K562 (cell line): ENCODE results near the gene SPATA32. TPM values are rescaled to one million over a fixed set of nuclear protein-coding genes. Genes with fewer than 3 reads are reported as not detected.

ENCODE experiments used
- BRD9 ChIP-seq: fragments of 450-650 bp; IDR thresholded peaks from 2 replicates; pipeline ENCODE4 v1.6.1; 2018; ENCODE audit warnings: low read depth; ENCODE audit not compliant: partially characterized antibody
- BRF1 ChIP-seq: IDR thresholded peaks from 3 replicates; pipeline ENCODE4 v1.6.1; 2011; ENCODE audit warnings: borderline replicate concordance, mild to moderate bottlenecking; ENCODE audit not compliant: insufficient read length; ENCODE audit errors: extremely low read depth
- CEBPZ ChIP-seq: fragments of 150-350 bp; IDR thresholded peaks from 2 replicates; pipeline ENCODE4 v1.6.1; 2014; ENCODE audit warnings: low read depth, mild to moderate bottlenecking, low read length, borderline replicate concordance
- ELK3 ChIP-seq: fragments of 450-650 bp; formaldehyde crosslinking; IDR thresholded peaks from 2 replicates; pipeline ENCODE4 v1.4.0; 2020; ENCODE audit warnings: mild to moderate bottlenecking
- ETV6 ChIP-seq, 3 experiments: fragments of 150-350 bp in 1 of 3; sonication (generic) in 1 of 3; formaldehyde crosslinking in 1 of 3; IDR thresholded peaks; 2 replicates each; pipeline versions ENCODE4 v1.6.1 to v1.8.0; 2014 to 2022; ENCODE audit warnings: borderline replicate concordance in 2 of 3, low read depth in 2 of 3, antibody characterized with exemption in 1 of 3, low read length in 1 of 3, mild to moderate bottlenecking in 1 of 3, missing genetic modification reagents in 1 of 3
- IFI16 ChIP-seq: fragments of 250-450 bp; sonication (Bioruptor Pico); IDR thresholded peaks from 2 replicates; pipeline ENCODE4 v2.1.2; 2022; ENCODE audit warnings: mild to moderate bottlenecking, inconsistent platforms
- IRF1 ChIP-seq: sonication (generic); formaldehyde crosslinking; IDR thresholded peaks from 2 replicates; pipeline ENCODE4 v1.8.0; 2022; ENCODE audit warnings: missing genetic modification reagents, mild to moderate bottlenecking, borderline replicate concordance
- NELFE ChIP-seq: IDR thresholded peaks from 2 replicates; pipeline ENCODE4 v1.6.1; 2011; ENCODE audit warnings: mild to moderate bottlenecking; ENCODE audit not compliant: insufficient read depth, insufficient read length
- OTX1 ChIP-seq: fragments of 450-650 bp; formaldehyde crosslinking; IDR thresholded peaks from 2 replicates; pipeline ENCODE4 v1.4.0; 2022; ENCODE audit warnings: mild to moderate bottlenecking
- TAF1 ChIP-seq: IDR thresholded peaks from 2 replicates; pipeline ENCODE4 v1.6.1; 2011; ENCODE audit warnings: mild to moderate bottlenecking, low read length, moderate library complexity; ENCODE audit not compliant: insufficient read depth, control insufficient read depth, severe bottlenecking; ENCODE audit errors: extremely low read depth
- TAL1 ChIP-seq: fragments of 450-650 bp; IDR thresholded peaks from 2 replicates; pipeline ENCODE4 v1.6.1; 2016; ENCODE audit warnings: mild to moderate bottlenecking
- TCF7 ChIP-seq: sonication (generic); IDR thresholded peaks from 2 replicates; pipeline ENCODE4 v1.6.1; 2016; ENCODE audit warnings: antibody characterized with exemption, borderline replicate concordance
- ZNF253 ChIP-seq: fragments of 250-450 bp; sonication (Bioruptor Pico); conservative IDR thresholded peaks from 2 replicates; pipeline ENCODE4 v1.6.1; 2021; ENCODE audit warnings: mild to moderate bottlenecking
- ZNF518B ChIP-seq: fragments of 250-450 bp; sonication (Bioruptor Pico); IDR thresholded peaks from 2 replicates; pipeline ENCODE4 v1.5.0; 2021; ENCODE audit warnings: mild to moderate bottlenecking, moderate library complexity
- ZNF586 ChIP-seq: fragments of 450-650 bp; formaldehyde crosslinking; conservative IDR thresholded peaks from 2 replicates; pipeline ENCODE4 v1.4.0; 2020; ENCODE audit warnings: mild to moderate bottlenecking, moderate library complexity
- polyA plus RNA-seq, 8 experiments: library from polyadenylated mRNA; depleted of rRNA in 4 of 8; stranded (reverse) in 5 of 8; unstranded in 3 of 8; fragments of >200 nt; fragmentation: Nextera tagmentation in 2 of 8; fragmentation: Illumina TruSeq in 1 of 8; extraction: Ambion mirVana in 2 of 8; extraction: Trizol in 1 of 8; gene quantifications; 2 replicates each; pipeline versions ENCODE4 v1.2.1 to v1.2.3, GENCODE V29; 2011 to 2014; ENCODE audit warnings: inconsistent platforms in 1 of 8, missing spikeins in 1 of 8
- total RNA-seq, 7 experiments: library from RNA; depleted of rRNA in 6 of 7; stranded (reverse); fragments of >200 nt in 6 of 7; fragmentation: Illumina TruSeq in 2 of 7; extraction: Trizol in 2 of 7; gene quantifications; 2 replicates each; pipeline versions ENCODE4 v1.2.1 to v1.2.3, GENCODE V29; 2011 to 2021; ENCODE audit warnings: low replicate concordance in 1 of 7

The SPATA32 gene
- total and polyA plus RNA-seq, 9 of the 15 experiments (the other 6 are each of a cell fraction or from before 2014, with no cell fraction given): 0.03 to 0.06 TPM; not detected in 7

- TF ChIP-seq ETV6 (IDR thresholded peaks at IDR 0.05; ENCODE audit: borderline replicate concordance in 1 of 2, low read depth in 2 of 2, low read length in 1 of 2) (no peak), ETV6 (CRISPR knock-in tag; IDR thresholded peaks at IDR 0.05; ENCODE audit: borderline replicate concordance) (no peak), BRF1 (no peak), ELK3 (CRISPR knock-in tag) (no peak), TAL1 (peak; percentile 41; the same call in 1 of the 2 replicates), ZNF586 (CRISPR knock-in tag) (no peak), IFI16 (CRISPR knock-in tag) (no peak), OTX1 (CRISPR knock-in tag) (no peak), TAF1 (no peak), ZNF518B (CRISPR knock-in tag) (no peak), NELFE (no peak), TCF7 (peak; percentile 54; the same call in 1 of the 2 replicates), IRF1 (CRISPR knock-in tag) (no peak), BRD9 (no peak), CEBPZ (no peak), ZNF253 (CRISPR knock-in tag) (no peak)
These were observed 15.4 kb upstream of the SPATA32 start (continued) for GRCh38 chr17:45277216-45277849.
